Neural progenitor cell (in vitro differentiated cells): ENCODE measurements around the gene ECPAS.

Source experiments
- EZH2 ChIP-seq: fragments of 200-600 bp; sonication (generic); IDR thresholded peaks from 2 replicates; pipeline ENCODE4 v1.6.1; 2017; ENCODE audit warnings: antibody characterized with exemption, mild to moderate bottlenecking, moderate library complexity
- TF ChIP-seq, protein P1 (sequence below): fragments of 200-600 bp; sonication (generic); IDR thresholded peaks from 2 replicates; pipeline ENCODE4 v1.5.1; 2017; ENCODE audit warnings: antibody characterized with exemption, mild to moderate bottlenecking

DNA sequence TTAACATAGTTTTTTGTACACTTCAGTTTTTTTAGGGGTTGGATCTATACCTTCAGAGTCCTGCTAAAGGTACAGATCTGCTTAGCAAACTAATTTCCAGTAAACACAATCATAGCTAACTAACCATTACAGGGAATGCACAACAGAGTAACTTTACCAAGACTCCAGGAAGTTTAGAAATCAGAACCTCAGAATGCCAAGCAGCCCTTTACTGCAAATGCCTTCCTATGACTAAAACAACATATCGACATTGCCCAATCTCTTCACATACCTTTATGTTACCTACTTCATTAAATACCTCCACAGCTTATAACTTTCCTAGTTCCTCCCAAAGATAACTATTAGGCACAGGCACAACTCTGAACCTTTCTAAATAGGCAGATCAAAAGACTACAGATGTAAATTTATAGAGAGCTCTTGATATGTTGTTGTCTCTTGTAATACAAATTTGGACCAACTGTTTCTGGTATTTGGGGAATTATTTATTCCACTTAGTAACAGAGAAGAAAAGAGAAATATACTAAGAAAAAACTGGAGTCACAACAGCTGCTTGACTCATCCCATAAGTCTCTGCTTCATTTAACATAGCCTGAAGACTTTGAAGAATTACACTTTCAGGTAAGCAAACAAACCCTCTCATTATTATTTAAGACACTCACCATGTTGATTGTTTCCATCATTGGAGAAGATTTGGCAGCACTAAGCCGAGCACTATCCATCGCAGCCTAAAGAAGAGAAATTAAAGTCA lies 108.2 kb downstream of the ECPAS start:
- TF ChIP-seq, protein P1, sequence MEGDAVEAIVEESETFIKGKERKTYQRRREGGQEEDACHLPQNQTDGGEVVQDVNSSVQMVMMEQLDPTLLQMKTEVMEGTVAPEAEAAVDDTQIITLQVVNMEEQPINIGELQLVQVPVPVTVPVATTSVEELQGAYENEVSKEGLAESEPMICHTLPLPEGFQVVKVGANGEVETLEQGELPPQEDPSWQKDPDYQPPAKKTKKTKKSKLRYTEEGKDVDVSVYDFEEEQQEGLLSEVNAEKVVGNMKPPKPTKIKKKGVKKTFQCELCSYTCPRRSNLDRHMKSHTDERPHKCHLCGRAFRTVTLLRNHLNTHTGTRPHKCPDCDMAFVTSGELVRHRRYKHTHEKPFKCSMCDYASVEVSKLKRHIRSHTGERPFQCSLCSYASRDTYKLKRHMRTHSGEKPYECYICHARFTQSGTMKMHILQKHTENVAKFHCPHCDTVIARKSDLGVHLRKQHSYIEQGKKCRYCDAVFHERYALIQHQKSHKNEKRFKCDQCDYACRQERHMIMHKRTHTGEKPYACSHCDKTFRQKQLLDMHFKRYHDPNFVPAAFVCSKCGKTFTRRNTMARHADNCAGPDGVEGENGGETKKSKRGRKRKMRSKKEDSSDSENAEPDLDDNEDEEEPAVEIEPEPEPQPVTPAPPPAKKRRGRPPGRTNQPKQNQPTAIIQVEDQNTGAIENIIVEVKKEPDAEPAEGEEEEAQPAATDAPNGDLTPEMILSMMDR: no peak
- TF ChIP-seq EZH2: no peak
